ENCODE results near the gene PCNX3. TPM values are rescaled to one million over a fixed set of nuclear protein-coding genes. Genes with fewer than 3 reads are reported as not detected.

The PCNX3 gene
- total and polyA plus RNA-seq, 10 of the 15 experiments (the other 5 are each of a cell fraction or from before 2014, with no cell fraction given) = 0.03 to 46.6 (median 8.4) TPM

GRCh38 chr11:65569973-65570918 is 45.3 kb upstream of the PCNX3 start, which contains the start of gene ZNRD2 (continued):
- TF ChIP-seq SMC3 (IDR thresholded peaks at IDR 0.05; ENCODE audit: borderline replicate concordance, low read length) = peak; percentile 66
- TF ChIP-seq JUND (IDR thresholded peaks at IDR 0.05; ENCODE audit: low read depth, low read length) = peak; percentile 28
- TF ChIP-seq MTA3 (IDR thresholded peaks at IDR 0.05; ENCODE audit: borderline replicate concordance, low read length) = no peak
- no peak for TF ChIP-seq ATF2 (IDR thresholded peaks at IDR 0.05; ENCODE audit: low read length)
- peak; percentile 84 for TF ChIP-seq NR2F1 (conservative IDR thresholded peaks at IDR 0.05)
- peak; percentile 78 for TF ChIP-seq POLR2A (IDR thresholded peaks at IDR 0.05; ENCODE audit: low read depth, low read length)
- TF ChIP-seq SUZ12 (IDR thresholded peaks at IDR 0.05; ENCODE audit: unreplicated experiment) = no peak
- no peak for TF ChIP-seq PRDM15 (CRISPR knock-in tag; IDR thresholded peaks at IDR 0.05)
- no peak for TF ChIP-seq SMARCA5 (IDR thresholded peaks at IDR 0.05)
- TF ChIP-seq YY1 (IDR thresholded peaks at IDR 0.05; ENCODE audit: low read depth, low read length) = peak; percentile 95
- TF ChIP-seq ZNF24 (IDR thresholded peaks at IDR 0.05) = no peak
- TF ChIP-seq MYC (IDR thresholded peaks at IDR 0.05; ENCODE audit: insufficient read depth, insufficient read length, insufficient replicate concordance, low read length, severe bottlenecking) = peak; percentile 30
- no peak for TF ChIP-seq ESRRA (IDR thresholded peaks at IDR 0.05; ENCODE audit: low read length)
- TF ChIP-seq CHD2 (IDR thresholded peaks at IDR 0.05; ENCODE audit: borderline replicate concordance, low read depth, low read length) = peak; percentile 69; the same call in 1 of the 2 replicates
- no peak for TF ChIP-seq MTA2 (IDR thresholded peaks at IDR 0.05; ENCODE audit: low read depth)
- peak; percentile 93 for TF ChIP-seq HCFC1 (IDR thresholded peaks at IDR 0.05; ENCODE audit: low read length)
- peak; percentile 66 for TF ChIP-seq KLF5 (IDR thresholded peaks at IDR 0.05; ENCODE audit: partially characterized antibody)
- peak; percentile 90 for TF ChIP-seq POLR2AphosphoS5 (IDR thresholded peaks at IDR 0.05; ENCODE audit: low read length)
- TF ChIP-seq ETV6 (conservative IDR thresholded peaks at IDR 0.05 in 1 of 2, IDR thresholded peaks at IDR 0.05 in 1 of 2; ENCODE audit: borderline replicate concordance in 1 of 2, low read depth in 1 of 2) = no peak
- peak; percentile 9; the same call in 1 of the 2 replicates for TF ChIP-seq BCL11A (IDR thresholded peaks at IDR 0.05; ENCODE audit: low read depth, low read length)
- no peak for TF ChIP-seq HDAC2 (IDR thresholded peaks at IDR 0.05)
- TF ChIP-seq BRCA1 (IDR thresholded peaks at IDR 0.05; ENCODE audit: low read depth, low read length) = no peak
- TF ChIP-seq SREBF2 (IDR thresholded peaks at IDR 0.05; ENCODE audit: low read length) = no peak
- TF ChIP-seq ZBTB4 (CRISPR knock-in tag; IDR thresholded peaks at IDR 0.05) = no peak
